ENCODE measurements around the gene BMP7.
"Not testable (repeated sequence)": the region's sequence is repeated elsewhere in the genome, so short reads cannot be mapped to it uniquely, and the experiment has no call there.

The BMP7 gene

GRCh38 chr20:57248132-57248797, 18.2 kb downstream of the BMP7 start:
- no peak for DNase-seq

GRCh38 chr20:57247292-57247965, 19.0 kb downstream of the BMP7 start:
- DNase-seq, result no peak

GRCh38 chr20:57245997-57246396, 20.4 kb downstream of the BMP7 start:
- no peak for DNase-seq

GRCh38 chr20:57244627-57245214, 21.7 kb downstream of the BMP7 start:
- DNase-seq, result no peak

GRCh38 chr20:57244221-57244585, 22.2 kb downstream of the BMP7 start:
- no peak for DNase-seq

- no peak for DNase-seq
These were observed 22.8 kb downstream of the BMP7 start for GRCh38 chr20:57243480-57244220.

GRCh38 chr20:57242414-57242813, 24.0 kb downstream of the BMP7 start:
- DNase-seq, result no peak

- DNase-seq, result no peak
These were observed 25.0 kb downstream of the BMP7 start for GRCh38 chr20:57241363-57241991.

GRCh38 chr20:57240581-57241362, 25.7 kb downstream of the BMP7 start:
- no peak for DNase-seq

GRCh38 chr20:57239725-57240124, 26.7 kb downstream of the BMP7 start:
- DNase-seq, result not testable (repeated sequence)

GRCh38 chr20:57239324-57239723, 27.1 kb downstream of the BMP7 start:
- DNase-seq, result not testable (repeated sequence)

- no peak for DNase-seq
These were observed 28.4 kb downstream of the BMP7 start for GRCh38 chr20:57238089-57238488.

- DNase-seq, result no peak
These were observed 28.9 kb downstream of the BMP7 start for GRCh38 chr20:57237585-57237953.

- no peak for DNase-seq
These were observed 29.4 kb downstream of the BMP7 start for GRCh38 chr20:57236813-57237584.

- no peak for DNase-seq
These were observed 31.7 kb downstream of the BMP7 start for GRCh38 chr20:57234556-57235251.

- DNase-seq, result no peak
These were observed 34.5 kb downstream of the BMP7 start for GRCh38 chr20:57231951-57232428.

GRCh38 chr20:57231161-57231560, 35.3 kb downstream of the BMP7 start:
- DNase-seq, result no peak

- DNase-seq, result no peak
These were observed 36.2 kb downstream of the BMP7 start for GRCh38 chr20:57230247-57230646.

- DNase-seq, result no peak
These were observed 37.0 kb downstream of the BMP7 start for GRCh38 chr20:57229490-57229889.

- no peak for DNase-seq
These were observed 40.6 kb downstream of the BMP7 start for GRCh38 chr20:57225830-57226229.

GRCh38 chr20:57225197-57225733, 41.2 kb downstream of the BMP7 start:
- no peak for DNase-seq

Data from stimulated activated CD4-positive, alpha-beta T cell treated with anti-CD3 and anti-CD28 coated beads, Interleukin-12 subunit alpha, Interleukin-12 subunit beta, amount 100 ng/mL, for 4 hours (primary cell).